HEK293T (cell line): Measurements from ENCODE around the gene HSD17B8.

Source experiments
- CTCF ChIA-PET: fragments of 350-600 bp; formaldehyde crosslinking; extraction: SDS; loops from one replicate; lab custom pipeline; 2021; ENCODE audit warnings: antibody characterized with exemption, inconsistent platforms; lab: Yijun Ruan, JAX
- POLR2A ChIA-PET: fragments of 350-600 bp; formaldehyde crosslinking; extraction: SDS; loops from one replicate; lab custom pipeline; 2020; ENCODE audit warnings: antibody characterized with exemption, inconsistent platforms; lab: Yijun Ruan, JAX
- DNase-seq: peaks from one replicate; pipeline ENCODE4 v3.0.0; 2012; ENCODE audit warnings: mixed read lengths; ENCODE audit errors: extremely low spot score
- ARNT ChIP-seq: fragments of 450-650 bp; IDR thresholded peaks from 2 replicates; pipeline ENCODE4 v1.6.1; 2017; ENCODE audit warnings: mild to moderate bottlenecking
- BHLHE40 ChIP-seq: fragments of 450-650 bp; IDR thresholded peaks from 2 replicates; pipeline ENCODE4 v1.6.1; 2016; ENCODE audit warnings: mild to moderate bottlenecking, moderate library complexity, borderline replicate concordance
- CTBP1 ChIP-seq: fragments of 450-650 bp; IDR thresholded peaks from 2 replicates; pipeline ENCODE4 v1.6.1; 2016; ENCODE audit warnings: borderline replicate concordance
- ELF4 ChIP-seq: fragments of 450-650 bp; IDR thresholded peaks from 2 replicates; pipeline ENCODE4 v1.6.1; 2017; ENCODE audit warnings: antibody characterized with exemption
- FOXA1 ChIP-seq: fragments of 450-650 bp; IDR thresholded peaks from 2 replicates; pipeline ENCODE4 v1.6.1; 2016; ENCODE audit warnings: mild to moderate bottlenecking
- FOXK2 ChIP-seq: fragments of 450-650 bp; IDR thresholded peaks from 2 replicates; pipeline ENCODE4 v1.6.1; 2016; ENCODE audit warnings: mild to moderate bottlenecking
- FOXM1 ChIP-seq: fragments of 450-650 bp; IDR thresholded peaks from 2 replicates; pipeline ENCODE4 v1.6.1; 2017; ENCODE audit warnings: mild to moderate bottlenecking, borderline replicate concordance
- HDGF ChIP-seq: fragments of 450-650 bp; IDR thresholded peaks from 2 replicates; pipeline ENCODE4 v1.6.1; 2017; ENCODE audit warnings: antibody characterized with exemption, borderline replicate concordance
- L3MBTL2 ChIP-seq: fragments of 450-650 bp; conservative IDR thresholded peaks from 2 replicates; pipeline ENCODE4 v1.6.1; 2016; ENCODE audit warnings: mild to moderate bottlenecking
- LEF1 ChIP-seq: fragments of 450-650 bp; IDR thresholded peaks from 2 replicates; pipeline ENCODE4 v1.6.1; 2017; ENCODE audit warnings: mild to moderate bottlenecking, borderline replicate concordance
- NFRKB ChIP-seq: fragments of 450-650 bp; IDR thresholded peaks from 2 replicates; pipeline ENCODE4 v1.6.1; 2016; ENCODE audit warnings: mild to moderate bottlenecking, moderate library complexity
- PKNOX1 ChIP-seq: fragments of 450-650 bp; IDR thresholded peaks from 2 replicates; pipeline ENCODE4 v1.6.1; 2016
- SP1 ChIP-seq: fragments of 450-650 bp; IDR thresholded peaks from 2 replicates; pipeline ENCODE4 v1.6.1; 2017
- SUZ12 ChIP-seq: fragments of 450-650 bp; IDR thresholded peaks from 2 replicates; pipeline ENCODE4 v1.6.1; 2016; ENCODE audit warnings: mild to moderate bottlenecking
- TARDBP ChIP-seq: fragments of 450-650 bp; IDR thresholded peaks from 2 replicates; pipeline ENCODE4 v1.6.1; 2016
- ZNF384 ChIP-seq: fragments of 450-650 bp; IDR thresholded peaks from 2 replicates; pipeline ENCODE4 v1.6.1; 2016

HSD17B8 gene

DNA sequence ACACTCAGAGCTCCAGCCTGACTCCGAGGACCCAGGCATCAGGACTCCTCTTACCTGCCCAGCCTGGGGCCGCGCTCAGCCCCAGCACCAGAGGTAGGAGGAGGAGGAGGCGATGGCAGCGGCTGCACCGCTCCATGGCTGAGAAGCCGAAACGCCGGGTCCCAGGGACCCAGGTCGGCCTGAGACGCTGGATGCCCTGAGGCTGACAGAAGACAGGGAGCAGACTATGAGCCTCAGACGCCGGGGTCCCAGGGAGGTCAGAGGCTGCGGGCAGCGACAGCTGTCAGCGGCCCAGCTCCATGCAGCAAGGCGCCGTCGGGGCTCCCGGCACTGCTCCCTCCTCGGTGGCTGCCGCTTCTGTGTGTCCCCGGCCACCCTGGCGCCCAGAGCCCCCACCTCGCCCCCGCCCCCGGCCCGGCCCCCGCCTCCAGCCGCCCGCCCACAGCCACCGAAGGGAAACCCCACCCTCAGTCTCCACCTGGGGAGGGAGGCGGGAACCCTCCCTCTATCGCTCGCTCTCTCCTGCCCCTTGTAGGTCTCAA lies 12.3 kb upstream of the HSD17B8 start, which contains the start of gene COL11A2:
COL11A2 (minus strand) TSS at position 363 of the 542 bp plus-strand sequence; CDS start at position 136, 227 bp downstream.
- DNase-seq: no peak
- POLR2A ChIA-PET: no interaction called here
- TF ChIP-seq ZNF384: no peak
- no peak for TF ChIP-seq ARNT
- no peak for TF ChIP-seq FOXM1
- no peak for TF ChIP-seq ELF4
- TF ChIP-seq PKNOX1: no peak
- TF ChIP-seq SUZ12: no peak
- no peak for TF ChIP-seq LEF1
- TF ChIP-seq BHLHE40: no peak
- TF ChIP-seq NFRKB: no peak
- TF ChIP-seq FOXA1: no peak
- no peak for TF ChIP-seq FOXK2
- no peak for TF ChIP-seq HDGF
- no peak for TF ChIP-seq CTBP1
- TF ChIP-seq L3MBTL2: no peak
- TF ChIP-seq SP1: no peak
- no peak for TF ChIP-seq TARDBP
- CTCF ChIA-PET: no interaction called here

GRCh38 chr6:33192671-33193602 lies 11.5 kb upstream of the HSD17B8 start:
- no peak for DNase-seq
- POLR2A ChIA-PET: no interaction called here
- CTCF ChIA-PET: no interaction called here
- TF ChIP-seq LEF1: no peak
- TF ChIP-seq L3MBTL2: no peak
- TF ChIP-seq TARDBP: no peak
- no peak for TF ChIP-seq PKNOX1
- no peak for TF ChIP-seq CTBP1
- no peak for TF ChIP-seq ARNT
- no peak for TF ChIP-seq NFRKB
- no peak for TF ChIP-seq HDGF
- TF ChIP-seq SP1: no peak
- no peak for TF ChIP-seq ZNF384
- TF ChIP-seq BHLHE40: no peak
- no peak for TF ChIP-seq SUZ12
- TF ChIP-seq FOXK2: no peak

DNA sequence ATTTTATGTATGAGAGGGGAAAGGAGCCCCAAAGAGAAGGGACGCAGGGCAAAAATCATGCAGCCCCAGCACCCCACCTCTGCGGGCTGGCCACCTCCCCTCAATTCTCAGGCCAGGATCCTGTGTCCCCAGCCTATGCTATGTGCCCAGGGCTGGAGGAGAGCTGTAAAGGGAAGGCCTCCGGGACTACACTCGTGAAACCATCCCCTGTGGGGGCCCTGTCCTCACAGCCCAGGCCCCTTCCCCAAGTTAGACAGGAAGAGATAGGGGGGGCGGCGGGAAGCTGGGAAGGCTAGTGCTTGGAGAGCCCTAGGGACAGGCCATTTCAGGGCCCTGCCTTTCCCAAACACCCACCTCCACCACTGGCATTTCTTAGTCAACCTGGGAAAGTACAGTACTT lies 10.8 kb upstream of the HSD17B8 start:
- CTCF ChIA-PET: no interaction called here
- DNase-seq: no peak
- no peak for TF ChIP-seq BHLHE40
- TF ChIP-seq NFRKB: no peak
- TF ChIP-seq FOXA1: no peak
- TF ChIP-seq PKNOX1: no peak
- TF ChIP-seq SP1: no peak
- TF ChIP-seq HDGF: no peak
- no peak for TF ChIP-seq ELF4
- TF ChIP-seq FOXM1: no peak
- TF ChIP-seq FOXK2: no peak
- no peak for TF ChIP-seq LEF1
- TF ChIP-seq TARDBP: no peak
- no peak for TF ChIP-seq ZNF384
- TF ChIP-seq SUZ12: no peak
- TF ChIP-seq L3MBTL2: no peak
- TF ChIP-seq CTBP1: no peak
- TF ChIP-seq ARNT: no peak
- POLR2A ChIA-PET: no interaction called here

- ChIA-PET POLR2A (no interaction called here), CTCF (no interaction called here)
- no peak for DNase-seq
- no peak for TF ChIP-seq L3MBTL2
- TF ChIP-seq PKNOX1: no peak
- TF ChIP-seq FOXK2: no peak
- no peak for TF ChIP-seq NFRKB
- TF ChIP-seq SUZ12: no peak
- TF ChIP-seq FOXA1: no peak
Observed at GRCh38 chr6:33194431-33194979, 9.9 kb upstream of the HSD17B8 start.

DNA sequence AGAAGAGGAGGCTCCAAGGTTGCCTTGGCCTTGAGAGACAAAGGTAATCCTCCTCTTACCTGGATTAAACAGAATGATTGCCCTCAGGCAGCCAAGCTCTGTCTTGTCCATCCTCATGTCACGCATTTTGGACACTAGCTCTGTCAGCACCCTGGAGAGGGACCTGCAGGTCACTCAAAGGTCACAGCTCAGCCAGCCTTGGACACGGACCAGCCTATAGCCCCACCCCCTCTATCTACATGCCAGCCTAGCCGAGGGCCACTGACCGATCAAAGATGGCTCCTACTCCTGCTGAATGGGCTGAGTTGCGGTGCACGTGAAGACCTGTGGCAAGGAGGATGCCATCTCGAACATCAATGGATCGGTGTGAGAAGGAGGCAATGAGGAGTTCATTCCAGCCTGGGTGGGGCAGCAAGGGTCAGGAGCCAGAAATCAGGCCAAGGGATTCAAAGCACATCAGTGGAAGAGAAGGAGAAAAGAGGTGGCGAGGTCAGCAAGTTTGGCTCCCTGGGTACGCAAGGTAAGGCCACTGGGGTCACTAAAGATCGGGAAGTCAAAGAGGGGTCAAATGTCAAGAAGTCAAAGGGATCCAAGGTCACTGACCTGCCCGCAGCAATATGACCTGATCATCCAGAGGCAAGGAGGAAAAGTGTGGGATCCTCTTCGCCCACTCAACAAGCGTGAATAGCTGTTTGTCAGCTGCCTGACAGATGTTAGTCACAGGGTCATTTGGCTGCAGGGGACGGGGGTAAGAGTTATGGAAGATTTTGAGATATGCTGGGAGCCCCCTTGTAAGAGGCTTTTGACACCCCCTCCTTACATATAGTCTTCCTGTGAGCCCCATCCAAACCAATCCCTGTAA lies 8.9 kb upstream of the HSD17B8 start:
- ChIA-PET CTCF (no interaction called here), POLR2A (interaction anchor here (2.8 kb wide), 1 partner anchor 53 kb away, joined by 16 read pairs; no protein-coding TSS in a partner anchor)
- DNase-seq: no peak
- TF ChIP-seq LEF1: no peak
- TF ChIP-seq BHLHE40: no peak
- no peak for TF ChIP-seq FOXK2
- no peak for TF ChIP-seq ELF4
- no peak for TF ChIP-seq CTBP1
- no peak for TF ChIP-seq ARNT
- no peak for TF ChIP-seq FOXA1
- no peak for TF ChIP-seq TARDBP
- TF ChIP-seq PKNOX1: no peak
- TF ChIP-seq SP1: no peak
- no peak for TF ChIP-seq L3MBTL2
- no peak for TF ChIP-seq SUZ12
- no peak for TF ChIP-seq NFRKB
- TF ChIP-seq ZNF384: no peak
- TF ChIP-seq HDGF: no peak
